ENCODE results near the gene ATP5F1C. TPM values are rescaled to one million over a fixed set of nuclear protein-coding genes. Genes with fewer than 3 reads are reported as not detected.

The ATP5F1C gene
- total and polyA plus RNA-seq, 2 experiments from 2014 or later: 269 to 416 TPM

- Histone ChIP-seq H3K27ac (no peak overlapping the region), H2AFZ (no peak overlapping the region), H3K27me3 (no peaks in the 10 kb centered on the region), H3K4me3 (no peak overlapping the region), H3K9me2 (replicated peaks; ENCODE audit: insufficient read depth) (no peaks in the 10 kb centered on the region), H3K79me2 (no peaks in the 10 kb centered on the region), H3K36me3 (replicated peaks; ENCODE audit: insufficient read depth, low read depth) (no peaks in the 10 kb centered on the region), H3K4me1 (ENCODE audit: insufficient read depth) (no peaks in the 10 kb centered on the region), H3K4me2 (no peak overlapping the region), H3K9me3 (ENCODE audit: low read depth) (no peaks in the 10 kb centered on the region), H4K20me1 (ENCODE audit: insufficient read depth, poor library complexity, severe bottlenecking) (no peaks in the 10 kb centered on the region)
- WGBS (ENCODE audit: low lambda C conversion rate, missing lambda C conversion rate): 77% methylated on average over 7 of the region's 7 CpGs
- DNase-seq (ENCODE audit: low spot score): peak; percentile 22
- TF ChIP-seq EZH2phosphoT487 (IDR thresholded peaks at IDR 0.05; ENCODE audit: low read depth, severe bottlenecking, unreplicated experiment): no peak
- TF ChIP-seq CTCF (IDR thresholded peaks at IDR 0.05; ENCODE audit: poor library complexity): peak; percentile 34
- TF ChIP-seq EZH2 (IDR thresholded peaks at IDR 0.05; ENCODE audit: borderline replicate concordance): no peak
Measured at GRCh38 chr10:7756360-7756992, 31.5 kb upstream of the ATP5F1C start.

- H4K20me1 ChIP-seq (ENCODE audit: insufficient read depth, poor library complexity, severe bottlenecking): no peaks in the 10 kb centered on the region
- no peaks in the 10 kb centered on the region for H3K79me2 ChIP-seq
- WGBS (ENCODE audit: low lambda C conversion rate, missing lambda C conversion rate): 85% methylated on average over 5 of the region's 5 CpGs
- H3K4me1 ChIP-seq (ENCODE audit: insufficient read depth): no peaks in the 10 kb centered on the region
- H3K36me3 ChIP-seq (replicated peaks; ENCODE audit: insufficient read depth, low read depth): no peaks in the 10 kb centered on the region
- TF ChIP-seq EZH2phosphoT487 (IDR thresholded peaks at IDR 0.05; ENCODE audit: low read depth, severe bottlenecking, unreplicated experiment) (no peak), CTCF (IDR thresholded peaks at IDR 0.05; ENCODE audit: poor library complexity) (no peak), EZH2 (IDR thresholded peaks at IDR 0.05; ENCODE audit: borderline replicate concordance) (no peak)
- H3K4me3 ChIP-seq: no peak overlapping the region
- DNase-seq (ENCODE audit: low spot score): no peak
- H3K9me2 ChIP-seq (replicated peaks; ENCODE audit: insufficient read depth): no peaks in the 10 kb centered on the region
- no peak overlapping the region for H3K4me2 ChIP-seq
- no peak overlapping the region for H2AFZ ChIP-seq
- H3K9me3 ChIP-seq (ENCODE audit: low read depth): no peaks in the 10 kb centered on the region
- no peaks in the 10 kb centered on the region for H3K27me3 ChIP-seq
- H3K27ac ChIP-seq: no peak overlapping the region
Measured at GRCh38 chr10:7763929-7764328, 24.0 kb upstream of the ATP5F1C start.

- WGBS (ENCODE audit: low lambda C conversion rate, missing lambda C conversion rate): 96% methylated on average over 3 of the region's 3 CpGs
- TF ChIP-seq EZH2 (IDR thresholded peaks at IDR 0.05; ENCODE audit: borderline replicate concordance) (no peak), CTCF (IDR thresholded peaks at IDR 0.05; ENCODE audit: poor library complexity) (no peak), EZH2phosphoT487 (IDR thresholded peaks at IDR 0.05; ENCODE audit: low read depth, severe bottlenecking, unreplicated experiment) (no peak)
- H3K9me2 ChIP-seq (replicated peaks; ENCODE audit: insufficient read depth): no peaks in the 10 kb centered on the region
- H3K36me3 ChIP-seq (replicated peaks; ENCODE audit: insufficient read depth, low read depth): no peaks in the 10 kb centered on the region
- no peaks in the 10 kb centered on the region for H3K4me1 ChIP-seq (ENCODE audit: insufficient read depth)
- DNase-seq (ENCODE audit: low spot score): no peak
- H3K79me2 ChIP-seq: no peaks in the 10 kb centered on the region
- no peaks in the 10 kb centered on the region for H3K27me3 ChIP-seq
- no peak overlapping the region for H2AFZ ChIP-seq
- H3K4me3 ChIP-seq: no peak overlapping the region
- H3K9me3 ChIP-seq (ENCODE audit: low read depth): no peaks in the 10 kb centered on the region
- H4K20me1 ChIP-seq (ENCODE audit: insufficient read depth, poor library complexity, severe bottlenecking): no peaks in the 10 kb centered on the region
- H3K4me2 ChIP-seq: no peak overlapping the region
- no peak overlapping the region for H3K27ac ChIP-seq
Measured at GRCh38 chr10:7766241-7766640, 21.7 kb upstream of the ATP5F1C start.

Data from hepatocyte (in vitro differentiated cells).